ENCODE data around the gene FSHB.
A peak's percentile ranks its signal among the peaks of the same experiment; 100 is the strongest.
"Not testable (repeated sequence)": the region's sequence is repeated elsewhere in the genome, so short reads cannot be mapped to it uniquely, and the experiment has no call there.

FSHB gene
- total RNA-seq = 0 reads per million in 2 donors

DNA sequence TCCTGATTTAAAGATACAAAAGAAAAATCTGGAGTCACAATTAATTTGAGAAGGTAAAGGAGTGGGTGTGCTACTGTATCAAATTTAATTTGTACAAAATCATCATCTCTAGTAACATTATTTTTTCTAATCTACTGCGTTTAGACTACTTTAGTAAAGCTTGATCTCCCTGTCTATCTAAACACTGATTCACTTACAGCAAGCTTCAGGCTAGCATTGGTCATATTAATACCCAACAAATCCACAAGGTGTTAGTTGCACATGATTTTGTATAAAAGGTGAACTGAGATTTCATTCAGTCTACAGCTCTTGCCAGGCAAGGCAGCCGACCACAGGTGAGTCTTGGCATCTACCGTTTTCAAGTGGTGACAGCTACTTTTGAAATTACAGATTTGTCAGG lies at the start of gene FSHB:
Gene FSHB, plus strand, starts transcription at position 301 of the 400 bp plus-strand sequence. CDS start 889 bp downstream, outside the sequence.
- no peak for DNase-seq

DNA sequence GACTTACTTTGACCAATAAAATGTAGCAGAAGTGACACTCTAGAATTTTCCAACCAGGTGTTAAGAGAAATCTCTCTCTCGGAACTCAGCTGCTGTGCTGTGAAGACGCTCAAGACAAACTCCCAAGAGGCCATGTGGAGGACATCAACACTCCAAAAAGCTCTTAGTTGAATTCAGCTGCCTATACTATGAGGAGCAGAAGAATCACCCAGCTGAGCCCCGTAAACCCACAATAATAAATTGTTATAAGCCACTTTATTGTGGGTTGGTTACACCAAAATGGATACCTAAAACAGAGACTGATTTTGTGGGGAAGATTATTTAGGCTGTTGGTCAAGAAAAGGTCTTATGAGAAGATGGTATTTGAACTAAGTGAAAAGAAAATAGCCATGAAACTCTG lies 44.1 kb upstream of the FSHB start:
- DNase-seq = no peak

DNA sequence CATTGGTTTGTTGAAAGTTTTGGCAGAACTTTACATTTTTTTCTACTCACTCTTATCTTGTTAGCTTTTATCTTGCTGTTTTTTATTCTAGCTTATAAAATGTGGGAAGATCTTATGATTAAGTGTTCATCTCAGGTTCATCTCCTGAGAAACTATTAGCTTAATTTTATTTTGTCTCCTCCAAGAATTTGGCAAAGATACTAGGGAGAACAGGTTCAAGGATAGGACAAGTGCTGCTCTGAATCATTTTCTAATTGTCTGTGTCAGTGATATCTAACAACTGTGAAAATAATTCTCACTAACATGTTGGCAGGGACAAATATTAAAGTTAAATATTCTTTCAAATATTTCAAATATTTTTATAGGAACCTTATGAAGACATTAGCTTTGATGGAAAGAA lies 38.2 kb upstream of the FSHB start:
- no peak for DNase-seq

DNA sequence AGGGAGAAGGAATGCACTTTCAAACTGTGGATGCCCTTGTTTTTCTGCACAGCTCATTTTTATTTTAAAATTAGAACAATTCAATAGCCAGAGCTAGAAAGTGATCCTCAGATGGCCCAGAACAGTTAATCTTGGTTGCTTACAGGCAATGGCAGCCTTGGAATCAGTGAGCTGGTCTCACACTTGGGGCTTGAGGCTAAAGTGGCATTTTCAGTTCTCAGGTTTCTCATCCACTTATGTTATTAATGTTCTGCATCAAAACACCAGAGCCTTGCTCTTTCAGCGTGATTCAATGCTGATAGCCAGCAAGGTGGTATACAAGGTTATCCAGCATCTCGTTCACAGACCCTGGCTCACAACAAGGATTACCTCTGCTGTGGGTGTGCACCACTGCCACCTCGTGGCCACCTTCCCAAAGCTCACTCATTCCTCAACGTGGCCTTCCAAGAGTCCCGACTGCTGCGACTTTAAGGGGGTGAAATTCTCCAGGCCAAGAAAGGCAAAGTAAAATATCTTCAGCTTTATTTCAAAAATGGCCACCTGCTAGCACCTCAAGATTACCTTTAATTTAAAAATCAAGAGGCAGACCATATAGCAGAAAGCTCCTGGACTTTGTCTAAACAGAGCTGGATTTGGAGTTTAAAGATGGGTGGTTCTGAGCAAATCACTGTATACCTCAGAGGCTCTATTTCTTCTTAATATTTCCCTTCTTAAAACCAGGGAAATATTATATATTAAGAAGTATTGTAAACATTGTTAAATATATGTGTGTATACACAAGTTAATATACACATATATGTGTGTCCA lies 34.2 kb upstream of the FSHB start:
- DNase-seq = peak; percentile 16

DNA sequence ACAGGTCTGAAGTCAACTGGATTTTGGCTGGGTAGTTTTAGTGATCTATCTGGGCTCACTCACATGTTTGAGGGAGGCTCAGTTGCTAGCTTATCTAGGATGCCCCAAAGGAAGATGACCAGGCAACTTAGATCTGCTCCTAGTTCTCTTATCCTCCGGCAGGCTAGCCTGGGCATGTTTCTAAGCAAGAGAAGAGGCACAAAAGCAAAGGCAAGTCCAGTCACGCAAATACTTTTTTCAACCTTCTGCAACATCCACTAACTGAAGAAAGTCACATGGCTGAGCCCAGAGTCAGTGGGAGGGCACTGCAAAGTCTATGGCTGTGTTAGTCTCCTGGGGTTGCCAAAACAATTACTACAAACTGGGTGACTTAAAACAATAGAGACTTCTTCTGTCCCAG lies 32.9 kb upstream of the FSHB start:
- DNase-seq = no peak

DNA sequence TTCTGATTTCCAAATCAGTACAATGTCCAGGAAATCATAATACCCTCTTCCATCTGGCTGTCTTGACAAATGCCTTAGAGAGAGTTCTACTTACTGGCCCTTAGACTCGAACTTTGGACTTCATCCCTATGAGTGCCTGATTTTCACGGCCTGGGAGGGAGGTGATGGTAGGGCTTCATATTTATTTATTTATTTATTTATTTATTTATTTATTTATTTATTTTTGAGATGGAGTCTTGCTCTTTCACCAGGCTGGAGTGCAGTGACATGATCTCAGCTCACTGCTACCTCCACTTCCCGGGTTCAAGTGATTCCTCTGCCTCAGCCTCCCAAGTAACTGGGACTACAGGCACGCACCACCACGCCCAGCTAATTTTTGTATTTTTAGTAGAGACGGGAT lies 27.8 kb upstream of the FSHB start:
- not testable (repeated sequence) for DNase-seq

DNA sequence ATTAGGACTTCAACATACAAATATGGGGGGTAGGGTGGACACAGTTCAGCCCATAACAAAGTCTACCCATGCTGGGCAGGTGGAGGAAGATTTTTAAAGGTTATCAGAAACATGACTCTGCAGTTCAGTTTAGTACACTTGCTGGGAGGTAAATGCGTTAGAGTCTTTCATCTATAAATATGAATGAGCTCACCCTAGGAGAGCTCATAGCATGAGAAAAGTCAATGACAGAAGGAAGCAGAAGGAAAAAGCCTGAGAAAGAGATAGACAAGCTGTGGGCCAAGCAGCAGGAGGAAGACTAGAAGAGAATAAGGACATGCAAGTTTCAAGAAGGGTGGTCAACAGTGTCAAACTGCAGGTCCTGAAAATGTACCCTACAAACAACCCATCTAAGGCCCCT lies 27.0 kb upstream of the FSHB start:
- no peak for DNase-seq

DNA sequence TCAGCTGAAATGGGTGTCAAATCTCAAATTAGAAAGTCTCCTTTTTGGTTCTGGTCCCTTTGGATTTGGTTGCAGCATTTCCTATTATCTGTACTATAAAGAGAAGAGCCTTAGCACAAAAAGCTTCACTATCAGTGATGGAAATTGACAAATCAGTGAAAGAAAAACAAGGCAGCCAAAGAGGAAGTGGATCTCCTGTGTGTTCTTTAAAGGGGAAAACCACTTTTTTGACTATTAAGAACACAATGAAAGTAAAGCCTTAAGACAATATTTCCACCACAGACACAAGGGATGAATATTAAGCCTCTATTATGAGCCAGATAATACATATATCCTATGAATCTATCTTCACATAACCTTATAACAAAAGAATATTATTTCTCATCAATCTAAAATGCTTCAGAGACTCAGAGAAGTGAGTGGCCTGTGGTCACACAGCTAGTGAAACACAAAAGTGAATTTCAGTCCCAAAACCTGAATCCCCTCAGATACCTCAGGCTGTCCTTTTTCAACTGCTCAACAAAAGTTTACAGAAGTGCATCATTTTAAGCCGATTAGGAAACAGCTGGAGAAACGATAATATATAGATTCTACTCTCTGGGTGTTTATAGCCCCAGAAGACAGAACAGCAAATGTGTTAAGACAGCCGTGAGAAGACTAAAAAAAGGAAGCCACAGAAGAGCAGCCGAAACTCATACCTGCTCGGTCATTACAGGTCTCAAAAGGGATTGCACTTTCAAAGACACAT lies 24.4 kb upstream of the FSHB start:
- DNase-seq = no peak

DNA sequence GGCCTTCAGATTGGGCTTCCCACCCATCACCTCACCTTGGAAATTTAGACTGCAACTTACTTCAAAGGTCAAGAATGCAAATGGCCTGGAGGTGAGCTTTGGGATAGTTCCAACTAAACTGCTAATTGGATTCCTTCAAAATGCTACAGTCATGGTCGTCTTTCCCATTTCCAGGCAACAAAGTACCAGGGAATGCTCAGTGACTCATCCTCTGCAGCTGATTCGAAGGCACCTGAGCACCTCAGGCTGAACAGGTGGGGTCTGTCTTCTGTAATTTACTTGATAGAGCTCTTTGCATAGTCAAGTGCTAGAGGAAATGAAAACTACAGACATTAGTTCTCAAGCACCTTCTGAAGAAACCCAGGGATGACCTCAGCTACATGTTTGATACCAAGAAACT lies 20.5 kb upstream of the FSHB start:
- no peak for DNase-seq

DNA sequence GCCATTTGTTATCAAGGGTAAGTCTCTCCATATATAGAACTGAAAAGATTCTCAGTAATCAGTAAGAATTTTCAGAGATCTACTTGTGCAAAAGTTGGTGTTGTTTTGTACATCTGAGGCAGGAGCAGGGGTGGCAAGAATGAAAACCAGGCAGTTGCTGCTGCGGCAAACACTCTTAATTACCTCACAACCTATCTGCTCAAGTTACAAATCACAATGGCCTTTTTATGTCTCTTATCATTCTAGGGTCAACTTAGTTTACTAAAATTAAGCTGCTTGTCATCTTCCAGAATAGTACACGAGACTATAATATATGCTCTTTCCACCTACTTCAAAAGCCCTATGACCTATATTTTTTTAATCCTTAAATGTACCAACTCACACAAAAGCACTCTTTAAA lies 14.3 kb upstream of the FSHB start:
- DNase-seq = no peak

DNA sequence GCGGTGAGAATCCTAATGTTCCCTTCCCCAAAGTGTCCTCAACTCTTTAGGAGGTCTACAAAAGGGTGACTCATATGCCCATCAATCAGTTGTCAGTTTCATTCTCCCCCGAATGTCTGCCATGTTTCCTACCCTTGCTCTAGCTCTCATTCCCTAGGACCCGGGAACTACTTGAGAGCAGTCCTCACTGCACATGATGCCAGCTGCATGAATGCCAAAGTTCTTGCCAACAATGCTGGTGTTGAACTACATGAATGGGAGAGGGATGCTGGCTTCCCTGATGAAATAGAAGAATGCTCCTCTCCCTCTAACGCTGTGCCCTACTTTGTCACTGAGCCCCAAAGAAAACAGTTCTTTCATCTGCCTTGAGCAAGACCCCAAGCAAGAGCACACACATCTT lies 12.5 kb upstream of the FSHB start:
- no peak for DNase-seq

DNA sequence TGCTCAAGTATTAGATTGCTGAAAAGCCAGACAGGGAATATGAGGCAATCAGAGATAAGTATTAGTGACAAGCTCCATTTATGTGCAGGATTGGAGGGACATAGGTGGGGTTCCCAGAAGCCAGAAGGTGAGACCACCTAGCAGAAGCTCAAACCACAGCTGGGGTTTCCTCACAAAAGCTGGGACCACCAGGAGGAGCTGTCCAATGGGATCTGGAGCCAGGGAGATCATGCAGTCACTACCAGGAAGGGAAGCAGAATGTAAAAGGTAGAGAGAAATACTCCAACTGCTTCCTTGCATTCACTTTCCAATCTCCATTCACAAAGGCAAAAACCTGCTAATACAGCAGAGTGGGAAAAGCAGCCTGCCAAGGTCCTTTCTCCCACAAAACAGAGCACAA lies 5.2 kb upstream of the FSHB start:
- no peak for DNase-seq

DNA sequence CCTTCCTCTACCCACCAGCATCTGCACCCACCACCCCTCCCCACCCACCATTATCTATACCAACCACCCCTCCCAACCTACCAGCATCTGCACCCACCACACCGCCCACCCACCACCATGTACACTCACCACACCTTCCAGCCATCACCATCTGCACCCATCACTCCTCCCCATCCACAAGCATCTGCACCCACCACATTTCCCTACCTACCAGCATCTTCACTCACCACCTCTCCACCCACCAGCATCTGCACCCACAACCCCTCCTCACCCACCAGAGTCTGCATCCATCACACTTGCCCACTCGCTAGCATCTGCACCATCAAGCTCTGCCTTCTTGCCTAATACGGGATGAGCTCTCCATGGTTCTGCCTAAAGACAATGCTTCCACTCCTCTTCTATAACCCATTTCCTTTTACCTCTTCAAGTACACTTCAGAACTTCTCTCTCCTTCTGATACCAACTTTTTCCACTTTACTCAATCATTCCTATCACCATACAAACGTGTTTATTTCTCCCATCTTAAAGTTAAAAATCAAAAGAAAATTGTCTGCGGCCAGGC lies 2.4 kb upstream of the FSHB start:
- no peak for DNase-seq

DNA sequence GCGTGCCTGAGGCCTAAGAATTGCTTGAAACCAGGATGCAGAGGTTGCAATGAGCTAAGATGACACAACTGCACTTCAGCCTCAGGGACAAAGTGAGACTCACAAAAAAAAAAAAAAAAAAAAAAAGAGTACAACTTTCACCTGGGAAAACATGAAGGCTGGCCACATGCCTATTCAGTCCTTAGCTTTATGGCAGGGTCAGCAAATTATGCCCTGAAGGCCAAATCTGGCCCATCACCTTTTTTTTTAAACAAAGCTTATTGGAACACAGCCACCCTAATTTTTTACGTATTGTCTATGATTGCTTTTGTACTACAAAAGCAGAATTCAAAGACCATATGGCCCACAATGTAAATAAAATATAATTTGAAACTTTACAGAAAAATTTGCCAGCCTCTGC lies 8.2 kb downstream of the FSHB start:
- DNase-seq = no peak

DNA sequence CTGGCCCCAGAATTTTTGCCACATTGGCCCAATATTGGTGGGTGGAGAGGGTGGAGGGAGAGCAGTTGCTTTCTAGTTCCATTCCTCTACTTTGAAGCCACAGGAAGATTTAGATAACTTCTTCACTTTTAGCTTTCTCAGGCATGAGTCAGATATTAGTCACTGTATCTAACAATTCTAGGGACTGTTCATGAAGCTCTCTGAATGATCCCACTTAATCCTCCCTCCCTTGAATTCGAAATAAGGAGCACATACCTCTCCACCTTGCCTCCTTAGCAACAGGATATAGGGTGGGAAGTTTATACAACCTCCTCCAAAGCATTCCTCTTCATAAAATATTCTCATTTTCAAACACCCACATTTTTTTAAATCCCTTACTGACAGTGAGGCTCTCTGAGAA lies 13.5 kb downstream of the FSHB start:
- no peak for DNase-seq

DNA sequence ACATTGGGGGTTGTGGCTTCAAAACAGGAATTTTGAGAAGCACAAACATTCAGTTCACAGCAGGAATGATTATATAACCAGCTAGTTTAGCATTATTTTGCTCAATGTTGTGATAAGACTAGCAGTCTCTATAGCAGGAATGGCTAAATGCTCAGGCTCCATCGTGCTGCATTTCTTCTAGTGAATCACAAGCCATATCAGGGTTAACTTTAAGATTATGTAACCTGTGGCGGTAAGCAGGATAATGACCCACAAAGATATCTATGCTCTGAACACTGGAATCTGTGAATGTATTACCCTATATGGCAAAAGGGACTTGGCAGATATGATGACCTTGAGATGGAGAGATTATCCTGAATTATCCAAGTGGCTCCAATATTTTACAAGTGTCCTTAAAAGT lies 14.8 kb downstream of the FSHB start:
- no peak for DNase-seq

DNA sequence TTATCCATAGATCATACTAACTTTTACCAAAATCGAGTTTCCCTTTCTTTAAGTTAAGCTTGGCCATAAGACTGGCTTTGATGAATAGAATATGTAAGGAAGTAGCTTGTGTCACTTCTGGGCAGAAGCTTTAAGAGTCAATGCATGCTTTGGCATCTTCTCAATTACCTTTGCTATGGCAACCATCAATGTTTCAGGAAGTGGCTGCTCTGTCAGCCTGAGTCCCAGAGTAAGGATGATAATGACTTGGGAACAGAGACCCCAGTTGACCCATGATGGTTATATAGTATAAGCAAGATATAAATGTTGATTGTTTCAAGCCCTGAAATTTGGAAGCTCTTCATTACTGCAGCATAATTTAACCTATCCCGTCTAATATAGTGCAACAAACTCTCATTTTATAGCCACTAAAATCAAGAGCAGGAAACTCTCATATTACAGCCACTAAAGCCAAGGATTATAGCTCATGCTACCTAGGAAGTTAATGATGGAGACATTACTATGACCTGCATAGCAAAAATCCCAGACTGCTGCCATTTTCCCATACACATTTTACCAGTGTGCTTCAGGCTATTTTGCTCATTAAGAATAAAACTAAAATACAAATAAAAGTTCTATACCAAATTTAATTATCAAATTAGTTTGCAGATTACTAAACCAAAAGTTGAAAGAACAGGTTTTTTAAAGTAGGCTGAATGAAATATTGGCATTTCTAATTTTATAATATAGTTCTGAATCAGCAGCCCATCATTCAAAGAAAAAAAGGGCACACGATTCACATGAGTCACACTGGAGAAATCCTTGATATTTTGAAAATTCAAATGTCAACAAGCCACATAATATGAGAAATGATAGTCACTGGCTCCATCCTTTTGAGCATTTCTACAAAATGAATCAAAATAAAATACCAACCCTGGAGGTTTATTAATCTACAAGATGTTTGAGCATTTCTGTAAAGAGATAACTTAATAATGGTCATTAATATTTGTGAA lies 23.8 kb downstream of the FSHB start:
- DNase-seq = no peak

DNA sequence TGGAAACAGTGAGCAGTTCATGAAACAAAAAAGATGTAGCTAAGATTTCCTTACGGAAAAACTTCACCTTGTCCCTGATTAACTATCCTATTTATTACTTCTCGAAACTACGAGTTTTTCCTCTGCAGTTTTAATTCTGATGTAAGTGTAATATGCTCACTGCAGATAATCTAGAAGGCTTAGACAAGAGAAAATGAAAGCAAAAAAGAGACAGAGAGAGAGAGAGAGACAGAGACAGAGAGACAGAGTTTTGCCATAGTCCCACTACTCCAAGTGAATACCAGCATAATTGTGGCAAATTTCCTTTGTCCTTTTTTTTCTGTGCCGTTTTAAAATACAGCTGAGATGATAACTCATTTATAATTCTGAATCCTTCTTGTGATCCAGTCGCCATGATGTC lies 24.8 kb downstream of the FSHB start:
- no peak for DNase-seq

DNA sequence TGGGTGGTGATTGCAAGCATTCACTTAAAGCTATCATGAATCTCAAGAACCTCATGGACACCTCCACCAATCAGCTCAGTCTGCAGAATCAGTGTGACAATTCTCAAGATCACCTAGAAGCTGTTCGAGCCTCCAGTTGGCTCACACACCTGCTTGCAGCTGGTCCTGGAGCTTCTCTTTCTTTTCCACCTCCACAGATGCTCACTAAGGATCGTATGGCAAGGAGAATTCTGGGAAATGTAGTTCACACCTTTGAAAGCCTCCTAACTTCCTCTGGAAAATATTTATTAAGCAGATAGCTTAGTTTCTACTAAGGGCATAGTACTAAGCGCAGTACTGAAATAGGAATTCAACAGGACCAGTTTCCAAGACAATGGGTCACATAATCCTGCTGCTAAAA lies 26.2 kb downstream of the FSHB start:
- DNase-seq = no peak

DNA sequence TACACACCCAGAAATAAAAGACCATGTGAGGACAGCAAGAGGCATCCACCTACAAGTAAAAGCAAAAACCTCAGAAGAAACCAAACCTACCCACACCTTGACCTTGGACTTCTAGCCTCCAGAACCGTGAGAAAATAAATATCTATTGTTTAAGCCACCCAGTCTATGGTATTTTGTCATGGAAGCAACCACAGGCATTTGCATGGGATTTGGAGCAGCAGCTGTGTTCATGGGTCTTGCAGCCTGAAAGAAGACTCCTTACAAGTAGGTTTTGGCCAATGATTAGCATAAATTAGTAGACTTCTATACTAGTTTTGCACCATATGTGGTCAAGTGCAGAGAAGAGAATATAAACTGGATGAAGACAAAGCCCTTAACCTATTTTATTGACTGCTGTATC lies 27.9 kb downstream of the FSHB start:
- DNase-seq = no peak

DNA sequence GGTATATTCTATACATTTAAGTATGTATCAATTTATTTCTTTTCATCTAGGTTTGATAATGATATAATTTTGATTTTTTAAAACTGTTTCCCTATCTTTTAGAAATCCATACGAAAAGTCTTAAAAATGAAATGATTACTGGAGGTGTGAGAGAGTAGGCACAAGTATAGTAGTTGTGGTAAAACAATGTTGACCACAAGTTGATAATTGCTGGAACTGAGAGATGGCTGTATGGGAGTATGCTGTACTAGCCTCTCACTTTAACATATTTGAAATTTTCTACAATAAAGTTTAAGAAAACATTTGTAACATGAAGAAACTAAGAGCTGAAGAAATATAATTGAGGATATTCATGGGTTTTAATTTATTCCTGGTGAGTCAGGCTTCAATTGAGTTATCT lies 30.0 kb downstream of the FSHB start:
- no peak for DNase-seq

DNA sequence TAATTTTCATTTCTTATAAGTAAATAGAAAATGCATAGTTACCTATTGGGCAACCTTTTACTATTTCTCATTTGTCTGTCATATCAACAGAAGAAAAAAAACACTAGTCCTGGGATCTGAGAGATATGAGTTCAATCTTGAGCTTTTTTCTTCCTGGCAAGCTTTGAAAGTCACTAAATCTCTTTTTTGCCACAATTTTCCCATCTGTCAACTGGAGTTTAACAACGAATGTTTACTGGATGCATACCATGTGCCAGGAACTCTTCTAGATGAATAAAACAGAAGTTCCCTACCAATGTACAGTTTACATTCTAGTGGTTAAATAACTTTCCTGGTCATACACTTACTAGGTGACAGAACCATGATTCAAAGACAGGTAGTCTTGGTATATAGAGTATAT lies 31.0 kb downstream of the FSHB start:
- DNase-seq = no peak

DNA sequence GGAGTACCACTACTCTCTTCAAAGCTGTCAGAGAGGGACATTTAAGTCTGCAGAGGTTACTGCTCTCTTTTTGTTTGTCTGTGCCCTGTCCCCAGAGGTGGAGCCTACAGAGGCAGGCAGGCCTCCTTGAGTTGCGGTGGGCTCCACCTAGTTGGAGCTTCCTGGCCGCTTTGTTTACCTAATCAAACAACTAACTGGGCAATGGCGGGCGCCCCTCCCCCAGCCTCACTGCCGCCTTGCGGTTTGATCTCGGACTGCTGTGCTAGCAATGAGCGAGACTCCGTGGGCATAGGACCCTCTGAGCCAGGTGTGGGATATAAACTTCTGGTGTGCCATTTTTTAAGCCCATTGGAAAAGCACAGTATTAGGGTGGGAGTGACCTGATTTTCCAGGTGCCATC lies 37.8 kb downstream of the FSHB start:
- DNase-seq = not testable (repeated sequence)
